ENCODE results near the gene FA2H. TPM values are rescaled to one million over a fixed set of nuclear protein-coding genes. Genes with fewer than 3 reads are reported as not detected.
"Not testable (repeated sequence)": the region's sequence is repeated elsewhere in the genome, so short reads cannot be mapped to it uniquely, and the experiment has no call there.

The FA2H gene
- total and polyA plus RNA-seq, 2 experiments from 2014 or later = 5.7 to 6.3 TPM

GRCh38 chr16:74791749-74792148 is 17.1 kb upstream of the FA2H start:
- not testable (repeated sequence) for H3K4me1 Mint-ChIP-seq; H3K36me3 Mint-ChIP-seq (ENCODE audit: low read depth); H3K27ac ChIP-seq (ENCODE audit: low read depth); H3K27me3 Mint-ChIP-seq (ENCODE audit: insufficient read depth, low read depth, poor library complexity); H3K27me3 ChIP-seq (ENCODE audit: insufficient read depth); H3K9me2 ChIP-seq (ENCODE audit: insufficient read depth); ATAC-seq; H3K4me2 ChIP-seq; H3F3A ChIP-seq (replicated peaks; ENCODE audit: low read depth); H2AFZ ChIP-seq; H4K20me1 ChIP-seq (replicated peaks; ENCODE audit: insufficient read depth); H3K9me3 Mint-ChIP-seq; H3K4me3 ChIP-seq; DNase-seq (ENCODE audit: low spot score); H3K27ac Mint-ChIP-seq; H3K36me3 ChIP-seq (ENCODE audit: insufficient read depth); H3K4me3 Mint-ChIP-seq
- peaks cover 13% of the 10 kb centered on the region for H3K4me1 ChIP-seq (ENCODE audit: insufficient read depth)
- H3K79me2 ChIP-seq (replicated peaks; ENCODE audit: insufficient read depth) = peaks cover 87% of the 10 kb centered on the region

GRCh38 chr16:74788108-74788507 is 13.5 kb upstream of the FA2H start:
- Mint-ChIP-seq H3K9me3 (no peaks in the 10 kb centered on the region), H3K36me3 (ENCODE audit: low read depth) (no peaks in the 10 kb centered on the region), H3K4me1 (no peaks in the 10 kb centered on the region), H3K27ac (no peak overlapping the region), H3K4me3 (no peak overlapping the region), H3K27me3 (ENCODE audit: insufficient read depth, low read depth, poor library complexity) (peaks cover 4% of the 10 kb centered on the region)
- no peak for ATAC-seq
- no peak overlapping the region for H3K4me3 ChIP-seq
- no peak overlapping the region for H3K4me2 ChIP-seq
- H3K9me2 ChIP-seq (ENCODE audit: insufficient read depth) = no peaks in the 10 kb centered on the region
- H3K36me3 ChIP-seq (ENCODE audit: insufficient read depth) = peaks cover 10% of the 10 kb centered on the region
- no peak for DNase-seq (ENCODE audit: low spot score)
- H4K20me1 ChIP-seq (replicated peaks; ENCODE audit: insufficient read depth) = no peaks in the 10 kb centered on the region
- no peaks in the 10 kb centered on the region for H3F3A ChIP-seq (replicated peaks; ENCODE audit: low read depth)
- peaks cover 13% of the 10 kb centered on the region; the same call in 1 of the 2 replicates for H3K4me1 ChIP-seq (ENCODE audit: insufficient read depth)
- H3K27ac ChIP-seq (ENCODE audit: low read depth) = no peak overlapping the region
- no peak overlapping the region for H2AFZ ChIP-seq
- no peaks in the 10 kb centered on the region for H3K27me3 ChIP-seq (ENCODE audit: insufficient read depth)
- peaks cover 77% of the 10 kb centered on the region for H3K79me2 ChIP-seq (replicated peaks; ENCODE audit: insufficient read depth)
- TF ChIP-seq ZNF331 (CRISPR knock-in tag; IDR thresholded peaks at IDR 0.05; ENCODE audit: low read depth) (no peak), ZNF114 (CRISPR knock-in tag; IDR thresholded peaks at IDR 0.05) (no peak), CTCF (conservative IDR thresholded peaks at IDR 0.05; ENCODE audit: low read depth in 2 of 2) (no peak), EZH2 (IDR thresholded peaks at IDR 0.05; ENCODE audit: low read depth, unreplicated experiment) (no peak), EZH2phosphoT487 (IDR thresholded peaks at IDR 0.05; ENCODE audit: unreplicated experiment) (no peak), ETS1 (IDR thresholded peaks at IDR 0.05) (no peak), POLR2AphosphoS5 (IDR thresholded peaks at IDR 0.05; ENCODE audit: low read depth) (no peak), JUNB (IDR thresholded peaks at IDR 0.05; ENCODE audit: unreplicated experiment) (no peak), REST (IDR thresholded peaks at IDR 0.05; ENCODE audit: unreplicated experiment) (no peak), CREB1 (CRISPR knock-in tag; IDR thresholded peaks at IDR 0.05; ENCODE audit: low read depth) (no peak)

Measured in GM23338 (cell line).